Ovary (tissue), 3 donors: Measurements from ENCODE around the gene NEK4.

Experiments
- EP300 ChIP-seq: sonication (generic); formaldehyde crosslinking; IDR thresholded peaks from one replicate; pipeline ENCODE4 v1.6.1; 2017; ENCODE audit warnings: antibody characterized with exemption
- TF ChIP-seq, protein P1 (sequence below), 3 donors: fragments of 450-650 bp in 2 of 3; fragments of 200-600 bp in 1 of 3; IDR thresholded peaks; one replicate each; pipeline versions ENCODE4 v1.5.1 to v1.8.0; 2016 to 2022; ENCODE audit warnings: antibody characterized with exemption in 3 of 3, mild to moderate bottlenecking in 1 of 3
- donor health status: DM: no; HTN: no; CAD: no.

DNA sequence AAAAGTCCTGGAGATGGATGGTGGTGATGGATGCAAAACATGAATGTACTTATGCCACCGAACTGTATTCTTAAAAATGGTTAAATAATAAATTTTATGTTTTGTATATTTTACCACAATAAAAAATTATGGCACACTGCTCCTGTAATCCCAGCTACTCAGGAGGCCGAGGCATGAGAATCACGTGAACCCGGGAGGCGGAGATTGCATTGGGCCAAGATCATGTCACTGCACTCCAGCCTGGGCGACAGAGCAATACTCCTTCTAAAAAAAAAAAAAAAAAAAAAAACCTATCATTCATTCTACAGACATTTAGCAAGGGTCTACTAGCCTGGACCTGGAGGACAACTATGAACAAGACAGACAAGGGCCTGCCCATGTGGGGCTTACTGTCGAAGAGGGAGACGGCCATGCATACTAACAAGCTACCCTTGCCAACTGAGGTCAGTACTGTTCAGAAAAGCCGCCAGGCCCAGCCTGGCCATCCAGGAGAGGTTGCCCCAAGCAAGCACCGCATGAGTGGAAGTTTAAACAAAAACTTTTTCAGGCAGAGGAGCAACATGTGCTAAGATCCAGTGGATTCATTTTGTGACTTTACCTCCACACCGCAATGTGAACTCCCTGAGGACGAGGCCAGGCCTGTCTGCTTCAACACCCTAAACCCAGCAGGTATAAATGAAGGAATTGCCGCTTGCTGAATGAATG lies 2.8 kb upstream of the NEK4 start:
- TF ChIP-seq, protein P1, sequence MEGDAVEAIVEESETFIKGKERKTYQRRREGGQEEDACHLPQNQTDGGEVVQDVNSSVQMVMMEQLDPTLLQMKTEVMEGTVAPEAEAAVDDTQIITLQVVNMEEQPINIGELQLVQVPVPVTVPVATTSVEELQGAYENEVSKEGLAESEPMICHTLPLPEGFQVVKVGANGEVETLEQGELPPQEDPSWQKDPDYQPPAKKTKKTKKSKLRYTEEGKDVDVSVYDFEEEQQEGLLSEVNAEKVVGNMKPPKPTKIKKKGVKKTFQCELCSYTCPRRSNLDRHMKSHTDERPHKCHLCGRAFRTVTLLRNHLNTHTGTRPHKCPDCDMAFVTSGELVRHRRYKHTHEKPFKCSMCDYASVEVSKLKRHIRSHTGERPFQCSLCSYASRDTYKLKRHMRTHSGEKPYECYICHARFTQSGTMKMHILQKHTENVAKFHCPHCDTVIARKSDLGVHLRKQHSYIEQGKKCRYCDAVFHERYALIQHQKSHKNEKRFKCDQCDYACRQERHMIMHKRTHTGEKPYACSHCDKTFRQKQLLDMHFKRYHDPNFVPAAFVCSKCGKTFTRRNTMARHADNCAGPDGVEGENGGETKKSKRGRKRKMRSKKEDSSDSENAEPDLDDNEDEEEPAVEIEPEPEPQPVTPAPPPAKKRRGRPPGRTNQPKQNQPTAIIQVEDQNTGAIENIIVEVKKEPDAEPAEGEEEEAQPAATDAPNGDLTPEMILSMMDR (IDR thresholded peaks at IDR 0.05), result no peak
- TF ChIP-seq EP300, result no peak
